HepG2 (cell line): ENCODE measurements around the gene POLE4. TPM values are rescaled to one million over a fixed set of nuclear protein-coding genes. Genes with fewer than 3 reads are reported as not detected.
A peak's percentile ranks its signal among the peaks of the same experiment; 100 is the strongest.

Experiments used
- BATF2 ChIP-seq: sonication (generic); formaldehyde crosslinking; IDR thresholded peaks from 2 replicates; pipeline ENCODE4 v1.8.0; 2022; ENCODE audit warnings: mild to moderate bottlenecking, missing genetic modification reagents, moderate library complexity
- BCL3 ChIP-seq: sonication (generic); formaldehyde crosslinking; IDR thresholded peaks from 2 replicates; pipeline ENCODE4 v1.5.1; 2020; ENCODE audit warnings: mild to moderate bottlenecking, missing genetic modification reagents, moderate library complexity
- CERS6 ChIP-seq: sonication (generic); formaldehyde crosslinking; IDR thresholded peaks from 2 replicates; pipeline ENCODE4 v1.5.0; 2020; ENCODE audit warnings: missing genetic modification reagents
- FOXO4 ChIP-seq: sonication (generic); formaldehyde crosslinking; conservative IDR thresholded peaks from 2 replicates; pipeline ENCODE4 v1.8.1; 2023; ENCODE audit warnings: missing genetic modification reagents
- GABPA ChIP-seq, 2 experiments: IDR thresholded peaks; 2 replicates each; pipeline ENCODE4 v1.6.1; 2011 to 2016; ENCODE audit warnings: low read depth in 2 of 2, low read length in 1 of 2, missing biosample characterization in 1 of 2, missing genetic modification characterization in 1 of 2
- HDAC1 ChIP-seq: sonication (generic); formaldehyde crosslinking; IDR thresholded peaks from 2 replicates; pipeline ENCODE4 v1.5.1; 2020; ENCODE audit warnings: mild to moderate bottlenecking, missing genetic modification reagents
- IKZF1 ChIP-seq: fragments of 450-650 bp; IDR thresholded peaks from 2 replicates; pipeline ENCODE4 v1.7.1; 2016
- PCBP2 ChIP-seq: fragments of 200-400 bp; formaldehyde crosslinking; optimal IDR thresholded peaks from 2 replicates; pipeline ENCODE3; 2018; ENCODE audit warnings: low read length, low read depth; ENCODE audit not compliant: poor library complexity, severe bottlenecking
- PPARG ChIP-seq: conservative IDR thresholded peaks from 2 replicates; pipeline ENCODE4 v1.6.1; 2016; ENCODE audit warnings: missing biosample characterization, missing genetic modification reagents
- SALL1 ChIP-seq: sonication (generic); formaldehyde crosslinking; IDR thresholded peaks from 2 replicates; pipeline ENCODE4 v1.8.0; 2022; ENCODE audit warnings: mild to moderate bottlenecking, missing genetic modification reagents
- SMYD3 ChIP-seq: sonication (generic); formaldehyde crosslinking; IDR thresholded peaks from 2 replicates; pipeline ENCODE4 v1.8.1; 2023; ENCODE audit warnings: mild to moderate bottlenecking, missing genetic modification reagents
- TIGD3 ChIP-seq: sonication (generic); formaldehyde crosslinking; IDR thresholded peaks from 2 replicates; pipeline ENCODE4 v1.5.1; 2020; ENCODE audit warnings: mild to moderate bottlenecking, missing genetic modification reagents, borderline replicate concordance
- ZMYM4 ChIP-seq: sonication (generic); formaldehyde crosslinking; IDR thresholded peaks from 2 replicates; pipeline ENCODE4 v1.8.1; 2023; ENCODE audit warnings: mild to moderate bottlenecking, missing genetic modification reagents
- ZNF276 ChIP-seq: sonication (generic); formaldehyde crosslinking; IDR thresholded peaks from 2 replicates; pipeline ENCODE4 v1.4.0; 2020; ENCODE audit warnings: mild to moderate bottlenecking, low read depth, missing genetic modification reagents
- ZNF607 ChIP-seq: sonication (generic); formaldehyde crosslinking; IDR thresholded peaks from 2 replicates; pipeline ENCODE4 v1.5.1; 2020; ENCODE audit warnings: missing genetic modification reagents, mild to moderate bottlenecking, borderline replicate concordance
- ZNF720 ChIP-seq: sonication (generic); formaldehyde crosslinking; IDR thresholded peaks from 2 replicates; pipeline ENCODE4 v1.4.0; 2020; ENCODE audit warnings: missing genetic modification reagents
- polyA plus RNA-seq, 8 experiments: library from polyadenylated mRNA; depleted of rRNA in 3 of 8; stranded (reverse) in 7 of 8; unstranded in 1 of 8; fragments of >200 nt; fragmentation: Illumina TruSeq in 4 of 8; extraction: Trizol in 4 of 8; gene quantifications; 2 replicates each; pipeline versions ENCODE4 v1.2.1 to v1.2.3, GENCODE V29; 2011 to 2016; ENCODE audit warnings: low read depth in 4 of 8, missing spikeins in 1 of 8, mixed read lengths in 1 of 8; ENCODE audit not compliant: insufficient read depth in 1 of 8
- total RNA-seq, 5 experiments: library from RNA; depleted of rRNA; stranded (reverse); fragments of >200 nt; fragmentation: Illumina TruSeq; extraction: Trizol; gene quantifications; 2 replicates each; pipeline ENCODE4 v1.2.3, GENCODE V29; 2016; ENCODE audit warnings: low read depth in 1 of 5

The POLE4 gene
- total and polyA plus RNA-seq, 2 of the 13 experiments (the other 11 are each of a cell fraction or from before 2014, with no cell fraction given), result 106 to 116 TPM

- TF ChIP-seq BCL3, result no peak
- TF ChIP-seq BATF2 (CRISPR knock-in tag), result no peak
- no peak for TF ChIP-seq IKZF1
- no peak for TF ChIP-seq ZNF276
- peak; percentile 60; the same call in 1 of the 2 replicates for TF ChIP-seq PPARG
- 0 out of 2 replicates have a peak, but pooled peaks have one; percentile 0 for TF ChIP-seq SMYD3
- 0 out of 2 replicates have a peak, but pooled peaks have one; percentile 11 for TF ChIP-seq FOXO4 (CRISPR knock-in tag)
- TF ChIP-seq GABPA (IDR thresholded peaks at IDR 0.05; ENCODE audit: low read depth, low read length), result no peak
- no peak for TF ChIP-seq GABPA (CRISPR knock-in tag; IDR thresholded peaks at IDR 0.05; ENCODE audit: low read depth)
- peak; percentile 13; the same call in 1 of the 2 replicates for TF ChIP-seq SALL1
- TF ChIP-seq ZNF607 (CRISPR knock-in tag), result no peak
- no peak for TF ChIP-seq ZNF720 (CRISPR knock-in tag)
- TF ChIP-seq TIGD3, result no peak
- TF ChIP-seq ZMYM4 (CRISPR knock-in tag), result no peak
- TF ChIP-seq CERS6 (CRISPR knock-in tag), result no peak
- no peak for TF ChIP-seq PCBP2
- no peak for TF ChIP-seq HDAC1
Measured at GRCh38 chr2:74941284-74941683, 17.2 kb upstream of the POLE4 start (continued).
